H9 (cell line): ENCODE data around the gene MICU1. TPM values are rescaled to one million over a fixed set of nuclear protein-coding genes. Genes with fewer than 3 reads are reported as not detected.

Experiments used
- DNase-seq: peaks from one replicate; pipeline ENCODE4 v3.0.0-alpha.2; 2017
- H2AFZ ChIP-seq: one replicate; pipeline ENCODE4 v1.6.1; 2013; ENCODE audit warnings: mild to moderate bottlenecking, low read length, control low read depth, moderate library complexity
- H2AK5ac ChIP-seq: 2 replicates; pipeline ENCODE4 v1.6.1; 2013; ENCODE audit warnings: low read length, control low read depth, mixed read lengths; ENCODE audit not compliant: insufficient read length
- H2BK120ac ChIP-seq: one replicate; pipeline ENCODE4 v1.6.1; 2013; ENCODE audit warnings: low read depth, mild to moderate bottlenecking, low read length, control low read depth, inconsistent platforms; ENCODE audit not compliant: poor library complexity, severe bottlenecking
- H2BK12ac ChIP-seq: 2 replicates; pipeline ENCODE4 v1.6.1; 2013; ENCODE audit warnings: low read length, control low read depth, mixed read lengths, low read depth; ENCODE audit not compliant: insufficient read length
- H2BK15ac ChIP-seq: 2 replicates; pipeline ENCODE4 v1.6.1; 2013; ENCODE audit warnings: low read depth, low read length, control low read depth
- H2BK20ac ChIP-seq: one replicate; pipeline ENCODE4 v1.6.1; 2013; ENCODE audit warnings: low read depth, mild to moderate bottlenecking, low read length, control low read depth, inconsistent platforms; ENCODE audit not compliant: poor library complexity, severe bottlenecking
- H2BK5ac ChIP-seq: 2 replicates; pipeline ENCODE4 v1.6.1; 2013; ENCODE audit warnings: low read length, control low read depth, mixed read lengths; ENCODE audit not compliant: insufficient read length
- H3K14ac ChIP-seq: 2 replicates; pipeline ENCODE4 v1.6.1; 2013; ENCODE audit warnings: low read length, control low read depth; ENCODE audit not compliant: insufficient read depth
- H3K18ac ChIP-seq: 2 replicates; pipeline ENCODE4 v1.6.1; 2013; ENCODE audit warnings: low read depth, mild to moderate bottlenecking, mixed read lengths, low read length, control low read depth; ENCODE audit not compliant: insufficient read length
- H3K23ac ChIP-seq: 2 replicates; pipeline ENCODE4 v1.6.1; 2013; ENCODE audit warnings: low read length, control low read depth, mixed read lengths, low read depth; ENCODE audit not compliant: insufficient read length
- H3K23me2 ChIP-seq: 2 replicates; pipeline ENCODE4 v1.6.1; 2013; ENCODE audit warnings: low read depth, mild to moderate bottlenecking, mixed read lengths, low read length, control low read depth; ENCODE audit not compliant: insufficient read length, poor library complexity, severe bottlenecking
- H3K27ac ChIP-seq: 2 replicates; pipeline ENCODE4 v1.5.1; 2013; ENCODE audit warnings: low read length, control low read depth, mixed read lengths, low read depth; ENCODE audit not compliant: insufficient read length
- H3K27me3 ChIP-seq: 2 replicates; pipeline ENCODE4 v1.6.1; 2013; ENCODE audit warnings: low read length, control low read depth, inconsistent platforms; ENCODE audit not compliant: insufficient read depth
- H3K4ac ChIP-seq: 2 replicates; pipeline ENCODE4 v1.6.1; 2013; ENCODE audit warnings: low read depth, mild to moderate bottlenecking, control low read depth, inconsistent platforms, low read length, moderate library complexity
- H3K4me1 ChIP-seq: 2 replicates; pipeline ENCODE4 v1.6.1; 2013; ENCODE audit warnings: low read length, control low read depth, inconsistent platforms; ENCODE audit not compliant: insufficient read depth
- H3K4me2 ChIP-seq: 2 replicates; pipeline ENCODE4 v1.6.1; 2013; ENCODE audit warnings: low read length, control low read depth, mixed read lengths; ENCODE audit not compliant: insufficient read length, insufficient read depth
- H3K56ac ChIP-seq: 2 replicates; pipeline ENCODE4 v1.6.1; 2013; ENCODE audit warnings: low read depth, mild to moderate bottlenecking, mixed read lengths, low read length, control low read depth; ENCODE audit not compliant: insufficient read length
- H3K79me1 ChIP-seq: 2 replicates; pipeline ENCODE4 v1.6.1; 2013; ENCODE audit warnings: low read depth, mild to moderate bottlenecking, moderate library complexity, low read length, control low read depth, inconsistent platforms; ENCODE audit not compliant: insufficient read depth, poor library complexity, severe bottlenecking
- H3K79me2 ChIP-seq: 2 replicates; pipeline ENCODE4 v1.6.1; 2013; ENCODE audit warnings: low read length, control low read depth, inconsistent platforms; ENCODE audit not compliant: insufficient read depth
- H3K9ac ChIP-seq: 2 replicates; pipeline ENCODE4 v1.6.1; 2013; ENCODE audit warnings: low read length, control low read depth, mixed read lengths; ENCODE audit not compliant: insufficient read length; ENCODE audit errors: extremely low read depth
- H3K9me3 ChIP-seq: one replicate; pipeline ENCODE4 v1.6.1; 2013; ENCODE audit warnings: low read depth, low read length, inconsistent platforms; ENCODE audit not compliant: control insufficient read depth
- H3T11ph ChIP-seq: one replicate; pipeline ENCODE4 v1.6.1; 2013; ENCODE audit warnings: mild to moderate bottlenecking, low read length, control low read depth, inconsistent platforms
- H4K20me1 ChIP-seq: one replicate; pipeline ENCODE4 v1.6.1; 2013; ENCODE audit not compliant: control insufficient read depth, insufficient read length, insufficient read depth
- H4K5ac ChIP-seq: 2 replicates; pipeline ENCODE4 v1.6.1; 2013; ENCODE audit warnings: low read depth, mild to moderate bottlenecking, mixed read lengths, low read length, control low read depth; ENCODE audit not compliant: insufficient read length
- H4K8ac ChIP-seq: replicated peaks from 2 replicates; pipeline ENCODE4 v1.6.1; 2013; ENCODE audit warnings: low read length, control low read depth, mixed read lengths, low read depth; ENCODE audit not compliant: insufficient read length
- H4K91ac ChIP-seq: 2 replicates; pipeline ENCODE4 v1.6.1; 2013; ENCODE audit warnings: low read depth, mild to moderate bottlenecking, moderate library complexity, mixed read lengths, low read length, control low read depth; ENCODE audit not compliant: insufficient read length
- H3K27ac Mint-ChIP-seq, 3 experiments: 2 replicates in 2 of 3; 3 replicates in 1 of 3; pipeline ENCODE4 v1.8.0; 2020 to 2021; ENCODE audit warnings: mixed read lengths in 3 of 3, mild to moderate bottlenecking in 1 of 3, moderate library complexity in 1 of 3
- H3K27me3 Mint-ChIP-seq: 2 replicates; pipeline ENCODE4 v1.8.0; 2021; ENCODE audit warnings: low read depth, mild to moderate bottlenecking, moderate library complexity, mixed read lengths
- H3K36me3 Mint-ChIP-seq, 3 experiments: 2 replicates in 2 of 3; 3 replicates in 1 of 3; pipeline ENCODE4 v1.8.0; 2020 to 2021; ENCODE audit warnings: low read depth in 3 of 3, mixed read lengths in 3 of 3; ENCODE audit not compliant: insufficient read depth in 1 of 3
- H3K4me1 Mint-ChIP-seq, 2 experiments: 2 replicates each; pipeline ENCODE4 v1.8.0; 2020; ENCODE audit warnings: mixed read lengths in 2 of 2
- H3K4me3 Mint-ChIP-seq, 2 experiments: 2 replicates in 1 of 2; 3 replicates in 1 of 2; pipeline ENCODE4 v1.8.0; 2020 to 2021; ENCODE audit warnings: mild to moderate bottlenecking in 2 of 2, mixed read lengths in 2 of 2, moderate library complexity in 1 of 2
- H3K9me3 Mint-ChIP-seq, 2 experiments: 2 replicates in 1 of 2; 3 replicates in 1 of 2; pipeline ENCODE4 v1.8.0; 2020; ENCODE audit warnings: mild to moderate bottlenecking in 2 of 2, mixed read lengths in 2 of 2, moderate library complexity in 1 of 2
- WGBS: extraction: QIAGEN DNeasy Blood & Tissue Kit; methylation state at CpG from one replicate; pipeline ENCODE4 v1.1.7; 2013; ENCODE audit warnings: missing lambda C conversion rate, low lambda C conversion rate, mixed read lengths; ENCODE audit not compliant: insufficient read length; ENCODE audit errors: extremely low coverage; 5-methylcytosine and 5-hydroxymethylcytosine counted together
- total RNA-seq: library from RNA; stranded (reverse); gene quantifications from 2 replicates; pipeline ENCODE4 v1.2.1, GENCODE V29; 2021
- TF ChIP-seq, protein P1 (sequence below): fragments of 200-600 bp; sonication (generic); conservative IDR thresholded peaks from 3 replicates; pipeline ENCODE4 v1.8.0; 2021; ENCODE audit warnings: antibody characterized with exemption, mild to moderate bottlenecking

The MICU1 gene
- total RNA-seq, 1 experiment from 2014 or later, result 33.2 TPM

DNA sequence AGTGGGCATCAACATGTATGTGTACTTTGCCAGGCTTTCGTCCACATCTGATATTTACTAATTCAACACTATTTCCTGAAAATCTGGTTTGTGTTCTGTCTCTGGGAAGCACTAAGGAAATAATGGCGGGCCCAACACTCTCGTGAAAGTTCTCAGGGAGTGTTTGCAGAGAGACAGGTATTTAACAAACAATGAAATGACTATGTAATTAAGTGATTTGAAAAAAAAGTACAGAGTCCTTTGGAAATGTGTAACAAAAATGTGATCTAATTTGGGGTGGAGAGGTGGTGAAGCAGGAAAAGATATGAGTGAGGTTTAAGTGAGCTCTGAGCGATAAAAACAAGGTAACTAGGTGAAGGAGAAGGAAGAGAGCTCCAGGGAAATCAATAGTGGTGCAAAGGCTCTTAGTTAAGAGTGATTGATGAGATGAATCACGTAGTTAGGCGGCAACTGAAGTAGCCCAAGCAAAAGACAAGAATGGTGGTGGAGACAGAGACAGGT lies 175.9 kb downstream of the MICU1 start:
- Histone ChIP-seq H3K14ac (no peak overlapping the region), H2AK5ac (no peak overlapping the region), H3K23ac (no peak overlapping the region), H3K18ac (no peak overlapping the region), H2BK15ac (no peak overlapping the region), H3K4ac (no peak overlapping the region), H3K27me3 (no peaks in the 10 kb centered on the region), H3T11ph (no peak overlapping the region), H3K9me3 (no peaks in the 10 kb centered on the region), H2BK120ac (no peak overlapping the region), H2AFZ (no peak overlapping the region), H3K79me1 (no peaks in the 10 kb centered on the region), H2BK12ac (no peak overlapping the region), H4K91ac (no peak overlapping the region), H2BK5ac (no peak overlapping the region), H3K23me2 (no peaks in the 10 kb centered on the region), H3K4me1 (no peaks in the 10 kb centered on the region), H3K27ac (no peak overlapping the region), H2BK20ac (no peak overlapping the region), H4K8ac (no peak overlapping the region), H4K5ac (no peak overlapping the region), H4K20me1 (no peaks in the 10 kb centered on the region), H3K56ac (no peak overlapping the region), H3K4me2 (no peak overlapping the region), H3K79me2 (no peaks in the 10 kb centered on the region), H3K9ac (no peak overlapping the region)
- H3K4me1 Mint-ChIP-seq, result no peaks in the 10 kb centered on the region
- no peaks in the 10 kb centered on the region for H3K9me3 Mint-ChIP-seq
- H3K27ac Mint-ChIP-seq, result peak overlapping the region in 2 of 3 experiments; percentile 2 to 35; a peak in 3 of 7 replicates
- TF ChIP-seq, protein P1, sequence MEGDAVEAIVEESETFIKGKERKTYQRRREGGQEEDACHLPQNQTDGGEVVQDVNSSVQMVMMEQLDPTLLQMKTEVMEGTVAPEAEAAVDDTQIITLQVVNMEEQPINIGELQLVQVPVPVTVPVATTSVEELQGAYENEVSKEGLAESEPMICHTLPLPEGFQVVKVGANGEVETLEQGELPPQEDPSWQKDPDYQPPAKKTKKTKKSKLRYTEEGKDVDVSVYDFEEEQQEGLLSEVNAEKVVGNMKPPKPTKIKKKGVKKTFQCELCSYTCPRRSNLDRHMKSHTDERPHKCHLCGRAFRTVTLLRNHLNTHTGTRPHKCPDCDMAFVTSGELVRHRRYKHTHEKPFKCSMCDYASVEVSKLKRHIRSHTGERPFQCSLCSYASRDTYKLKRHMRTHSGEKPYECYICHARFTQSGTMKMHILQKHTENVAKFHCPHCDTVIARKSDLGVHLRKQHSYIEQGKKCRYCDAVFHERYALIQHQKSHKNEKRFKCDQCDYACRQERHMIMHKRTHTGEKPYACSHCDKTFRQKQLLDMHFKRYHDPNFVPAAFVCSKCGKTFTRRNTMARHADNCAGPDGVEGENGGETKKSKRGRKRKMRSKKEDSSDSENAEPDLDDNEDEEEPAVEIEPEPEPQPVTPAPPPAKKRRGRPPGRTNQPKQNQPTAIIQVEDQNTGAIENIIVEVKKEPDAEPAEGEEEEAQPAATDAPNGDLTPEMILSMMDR, result no peak
- no peaks in the 10 kb centered on the region for H3K27me3 Mint-ChIP-seq
- WGBS, result no CpG with 5 or more reads among the region's 6 CpGs
- no peaks in the 10 kb centered on the region; a peak in 1 of 7 replicates for H3K36me3 Mint-ChIP-seq
- DNase-seq, result no peak
- H3K4me3 Mint-ChIP-seq, result no peak overlapping the region
